NCI-H146 treated with DMSO at 0.1 percent for 48 hours (cell line): ENCODE results near the gene NOL9.

Source experiments
- DNase-seq: peaks from one replicate; lab custom pipeline; 2025; ENCODE audit not compliant: unreplicated experiment; lab: John Stamatoyannopoulos, UW

The NOL9 gene

GRCh38 chr1:6491081-6491449 is 63.2 kb downstream of the NOL9 start:
- no peak for DNase-seq

GRCh38 chr1:6490181-6491080 is 63.9 kb downstream of the NOL9 start:
- DNase-seq: no peak

- DNase-seq: peak; percentile 10
Measured at GRCh38 chr1:6489799-6490180, 64.5 kb downstream of the NOL9 start.

- DNase-seq: no peak
Measured at GRCh38 chr1:6489383-6489765, 64.9 kb downstream of the NOL9 start.

- DNase-seq: no peak
Measured at GRCh38 chr1:6488602-6489382, 65.5 kb downstream of the NOL9 start.

- no peak for DNase-seq
Measured at GRCh38 chr1:6487804-6488484, 66.4 kb downstream of the NOL9 start.

- DNase-seq: peak; percentile 55
Measured at GRCh38 chr1:6486433-6487011, 67.8 kb downstream of the NOL9 start.

GRCh38 chr1:6485168-6486101 is 68.9 kb downstream of the NOL9 start:
- no peak for DNase-seq

- DNase-seq: no peak
Measured at GRCh38 chr1:6484826-6485167, 69.5 kb downstream of the NOL9 start.

- DNase-seq: no peak
Measured at GRCh38 chr1:6483761-6484117, 70.6 kb downstream of the NOL9 start.

- no peak for DNase-seq
Measured at GRCh38 chr1:6483017-6483760, 71.1 kb downstream of the NOL9 start.

- DNase-seq: no peak
Measured at GRCh38 chr1:6481820-6482219, 72.5 kb downstream of the NOL9 start.

GRCh38 chr1:6477039-6477820 is 77.1 kb downstream of the NOL9 start:
- DNase-seq: no peak

- DNase-seq: no peak
Measured at GRCh38 chr1:6476483-6476882, 77.8 kb downstream of the NOL9 start.

- DNase-seq: no peak
Measured at GRCh38 chr1:6475381-6476133, 78.8 kb downstream of the NOL9 start.

- DNase-seq: no peak
Measured at GRCh38 chr1:6474815-6475282, 79.5 kb downstream of the NOL9 start.

- peak; percentile 53 for DNase-seq
Measured at GRCh38 chr1:6473974-6474814, 80.1 kb downstream of the NOL9 start.
